ENCODE measurements around the gene MGMT. TPM values are rescaled to one million over a fixed set of nuclear protein-coding genes. Genes with fewer than 3 reads are reported as not detected.

The MGMT gene
- total RNA-seq, 6 experiments from 2014 or later, result 36.5 to 53.4 (median 42.3) TPM

DNA sequence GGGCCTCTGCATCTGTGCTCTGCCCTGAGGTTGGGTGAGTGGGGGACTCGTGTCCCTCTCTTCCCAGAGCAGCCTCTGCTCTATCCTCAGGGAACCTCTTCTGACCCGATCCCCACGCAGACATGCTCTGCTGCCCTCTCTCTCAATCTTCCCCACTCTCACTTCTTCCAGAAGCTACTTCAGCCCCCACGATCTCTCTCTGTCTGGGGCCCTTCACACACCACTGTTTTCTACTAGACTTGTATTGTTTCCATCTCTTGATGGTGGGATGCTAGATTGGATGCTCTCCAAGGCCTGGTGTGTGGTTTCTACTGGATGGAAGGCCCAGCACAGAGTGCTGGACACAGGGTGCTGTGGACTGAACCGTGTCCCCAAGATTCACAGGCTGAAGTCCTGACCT, 10.0 kb downstream of the MGMT start:
- H3K27me3 ChIP-seq, result no peaks in the 10 kb centered on the region
- no peak for TF ChIP-seq POLR2A (IDR thresholded peaks at IDR 0.05)
- TF ChIP-seq, protein P1, sequence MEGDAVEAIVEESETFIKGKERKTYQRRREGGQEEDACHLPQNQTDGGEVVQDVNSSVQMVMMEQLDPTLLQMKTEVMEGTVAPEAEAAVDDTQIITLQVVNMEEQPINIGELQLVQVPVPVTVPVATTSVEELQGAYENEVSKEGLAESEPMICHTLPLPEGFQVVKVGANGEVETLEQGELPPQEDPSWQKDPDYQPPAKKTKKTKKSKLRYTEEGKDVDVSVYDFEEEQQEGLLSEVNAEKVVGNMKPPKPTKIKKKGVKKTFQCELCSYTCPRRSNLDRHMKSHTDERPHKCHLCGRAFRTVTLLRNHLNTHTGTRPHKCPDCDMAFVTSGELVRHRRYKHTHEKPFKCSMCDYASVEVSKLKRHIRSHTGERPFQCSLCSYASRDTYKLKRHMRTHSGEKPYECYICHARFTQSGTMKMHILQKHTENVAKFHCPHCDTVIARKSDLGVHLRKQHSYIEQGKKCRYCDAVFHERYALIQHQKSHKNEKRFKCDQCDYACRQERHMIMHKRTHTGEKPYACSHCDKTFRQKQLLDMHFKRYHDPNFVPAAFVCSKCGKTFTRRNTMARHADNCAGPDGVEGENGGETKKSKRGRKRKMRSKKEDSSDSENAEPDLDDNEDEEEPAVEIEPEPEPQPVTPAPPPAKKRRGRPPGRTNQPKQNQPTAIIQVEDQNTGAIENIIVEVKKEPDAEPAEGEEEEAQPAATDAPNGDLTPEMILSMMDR (IDR thresholded peaks at IDR 0.05), result no peak
- H3K4me1 ChIP-seq, result peaks cover 0 to 12% (median 0%) of the 10 kb centered on the region in 4 donors
- H3K36me3 ChIP-seq, result peaks cover 0 to under 1% (median 0%) of the 10 kb centered on the region in 4 donors
- H3K27ac ChIP-seq, result no peak overlapping the region
- 93% methylated on average over 4 of the region's 5 CpGs for WGBS (ENCODE audit: insufficient coverage, low coverage, low lambda C conversion rate, missing lambda C conversion rate)
- ATAC-seq (no peak), DNase-seq (no peak)
- no peak overlapping the region for H3K4me3 ChIP-seq
- H3K9me3 ChIP-seq, result no peaks in the 10 kb centered on the region
- intact Hi-C loops (cut with DNase I), result no loop called here

GRCh38 chr10:129481641-129482040, 14.6 kb downstream of the MGMT start:
- WGBS (ENCODE audit: insufficient coverage, low coverage, low lambda C conversion rate, missing lambda C conversion rate), result 35% methylated on average over 1 of the region's 1 CpG
- no peak for TF ChIP-seq POLR2A (IDR thresholded peaks at IDR 0.05)
- TF ChIP-seq, protein P1 (IDR thresholded peaks at IDR 0.05), result no peak
- Histone ChIP-seq H3K9me3 (peaks cover 0 to 10% (median 0%) of the 10 kb centered on the region in 4 donors), H3K27ac (peak overlapping the region in 2 of 3 donors; percentile 33 to 52), H3K27me3 (no peaks in the 10 kb centered on the region), H3K36me3 (no peaks in the 10 kb centered on the region), H3K4me3 (peak overlapping the region in 1 of 3 donors; percentile 0), H3K4me1 (peaks cover 0 to 14% (median 0%) of the 10 kb centered on the region in 4 donors)
- DNase-seq, result no peak
- ATAC-seq, result peak in 3 of 4 donors; percentile 36 to 51 (median 45)
- intact Hi-C loops (cut with DNase I), result no loop called here

- intact Hi-C loops (cut with DNase I), result no loop called here
- Histone ChIP-seq H3K27ac (no peak overlapping the region), H3K4me1 (peaks cover 0 to 16% (median 0%) of the 10 kb centered on the region in 4 donors), H3K4me3 (no peak overlapping the region), H3K27me3 (no peaks in the 10 kb centered on the region), H3K36me3 (no peaks in the 10 kb centered on the region), H3K9me3 (peaks cover 0 to 10% (median 0%) of the 10 kb centered on the region in 4 donors)
- DNase-seq, result no peak
- 100% methylated on average over 1 of the region's 1 CpG for WGBS (ENCODE audit: insufficient coverage, low coverage, low lambda C conversion rate, missing lambda C conversion rate)
- TF ChIP-seq, protein P1 (IDR thresholded peaks at IDR 0.05), result no peak
- no peak for TF ChIP-seq POLR2A (IDR thresholded peaks at IDR 0.05)
- ATAC-seq, result no peak
Observed at GRCh38 chr10:129483430-129484010, 16.5 kb downstream of the MGMT start.

DNA sequence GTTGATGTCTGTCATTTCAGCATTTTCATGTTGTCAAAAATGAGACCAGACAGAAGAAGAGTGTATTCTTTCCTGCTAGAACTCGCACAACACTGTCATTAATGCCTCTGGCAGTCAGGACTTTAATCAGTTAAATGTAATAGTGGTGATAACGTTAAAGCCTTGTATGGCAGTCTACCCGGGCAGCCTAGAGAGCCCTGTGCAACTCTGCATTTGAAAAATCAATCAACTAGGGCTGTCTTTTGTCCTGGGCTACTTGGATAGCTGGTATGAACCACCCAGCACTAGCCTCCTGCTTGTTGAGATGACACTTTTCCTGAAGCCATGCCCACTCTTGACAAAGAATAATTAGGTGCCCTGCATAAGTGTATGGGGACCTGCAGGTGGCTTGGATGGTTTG, 19.8 kb downstream of the MGMT start:
- peak; percentile 30 to 78 (median 46) for ATAC-seq
- H3K27ac ChIP-seq, result no peak overlapping the region
- peaks cover 0 to 7% (median 0%) of the 10 kb centered on the region in 4 donors for H3K4me1 ChIP-seq
- H3K27me3 ChIP-seq, result no peaks in the 10 kb centered on the region
- peaks cover 0 to 16% (median 4%) of the 10 kb centered on the region in 4 donors for H3K9me3 ChIP-seq
- intact Hi-C loops (cut with DNase I), result no loop called here
- 34% methylated on average over 3 of the region's 3 CpGs for WGBS (ENCODE audit: insufficient coverage, low coverage, low lambda C conversion rate, missing lambda C conversion rate)
- DNase-seq, result no peak
- no peaks in the 10 kb centered on the region for H3K36me3 ChIP-seq
- no peak for TF ChIP-seq POLR2A (IDR thresholded peaks at IDR 0.05)
- TF ChIP-seq, protein P1 (IDR thresholded peaks at IDR 0.05), result no peak
- H3K4me3 ChIP-seq, result no peak overlapping the region
